Natural killer cell (primary cell): Measurements from ENCODE around the gene TIMM44. TPM values are rescaled to one million over a fixed set of nuclear protein-coding genes. Genes with fewer than 3 reads are reported as not detected.

Experiments
- ATAC-seq, 3 donors: fragments of 150-1000 bp in 2 of 3; fragments of 200-7000 bp in 1 of 3; cut with Tn5 transposase; 1 replicate in 1 of 3; 2 replicates in 2 of 3; pipeline ENCODE4 v1.10.0; 2021; ENCODE audit warnings: mild to moderate bottlenecking in 2 of 3, moderate library complexity in 2 of 3
- DNase-seq, 2 donors: peaks; one replicate each; pipeline versions ENCODE4 v3.0.0 to v3.0.0-alpha.2; 2013 to 2021; ENCODE audit warnings: mixed read lengths in 1 of 2
- H3K27ac ChIP-seq: one replicate; pipeline ENCODE4 v1.5.1; 2013; ENCODE audit warnings: mild to moderate bottlenecking, low read length
- H3K27me3 ChIP-seq: one replicate; pipeline ENCODE4 v1.6.1; 2013; ENCODE audit warnings: low read length; ENCODE audit not compliant: control insufficient read depth, insufficient read depth
- H3K36me3 ChIP-seq: one replicate; pipeline ENCODE4 v1.6.1; 2013; ENCODE audit warnings: low read length; ENCODE audit not compliant: control insufficient read depth, insufficient read depth
- H3K4me1 ChIP-seq: one replicate; pipeline ENCODE4 v1.6.1; 2013; ENCODE audit warnings: low read length; ENCODE audit not compliant: control insufficient read depth, insufficient read depth
- H3K4me3 ChIP-seq: one replicate; pipeline ENCODE4 v1.5.1; 2013; ENCODE audit warnings: low read length
- H3K9me3 ChIP-seq: one replicate; pipeline ENCODE4 v1.6.1; 2013; ENCODE audit warnings: low read length; ENCODE audit not compliant: control insufficient read depth, insufficient read depth
- H3K27ac Mint-ChIP-seq, 2 donors: one replicate each; pipeline ENCODE4 v1.8.0; 2022; ENCODE audit warnings: mild to moderate bottlenecking in 2 of 2, mixed read lengths in 2 of 2, moderate library complexity in 1 of 2
- H3K27me3 Mint-ChIP-seq, 2 donors: one replicate each; pipeline ENCODE4 v1.8.0; 2022; ENCODE audit warnings: low read depth in 2 of 2, mixed read lengths in 2 of 2
- H3K36me3 Mint-ChIP-seq: one replicate; pipeline ENCODE4 v1.8.0; 2022; ENCODE audit warnings: mixed read lengths
- H3K4me1 Mint-ChIP-seq, 2 donors: one replicate each; pipeline ENCODE4 v1.8.0; 2022; ENCODE audit warnings: mixed read lengths in 2 of 2
- H3K4me3 Mint-ChIP-seq: one replicate; pipeline ENCODE4 v1.8.0; 2022; ENCODE audit warnings: mild to moderate bottlenecking, moderate library complexity, mixed read lengths
- H3K9me3 Mint-ChIP-seq, 2 donors: one replicate each; pipeline ENCODE4 v1.8.0; 2022; ENCODE audit warnings: mixed read lengths in 2 of 2
- WGBS: methylation state at CpG from one replicate; pipeline ENCODE4 v1.1.7; 2013; ENCODE audit warnings: missing lambda C conversion rate; ENCODE audit not compliant: insufficient coverage; 5-methylcytosine and 5-hydroxymethylcytosine counted together
- intact Hi-C: fragments of 100-400 bp; cut with micrococcal nuclease; formaldehyde crosslinking; loops from one replicate; pipeline ENCODE4 v1.14.2; 2022
- total RNA-seq, 4 donors: library from RNA; stranded (reverse); fragments of 120-200 nt in 1 of 4; gene quantifications; one replicate each; pipeline versions ENCODE4 v1.2.3 to v1.2.4, GENCODE V29; 2013 to 2022
- TF ChIP-seq, protein P1 (sequence below): fragments of 200-600 bp; IDR thresholded peaks from one replicate; pipeline ENCODE4 v1.8.0; 2022; ENCODE audit warnings: antibody characterized with exemption

TIMM44 gene
- total RNA-seq, 3 donors from 2014 or later (not counting 1 experiment from before 2014, with no cell fraction given): 83.3 to 116 (median 89.4) TPM

- intact Hi-C loops: no loop called here
- no peak for DNase-seq
Observed at GRCh38 chr19:7888826-7889217, 54.6 kb downstream of the TIMM44 start.

GRCh38 chr19:7888145-7888825 lies 55.2 kb downstream of the TIMM44 start, which contains the start of gene LRRC8E:
TSS of gene LRRC8E (plus strand) at chr19:7888510. CDS start at chr19:7895604, 7,094 bp downstream.
- Mint-ChIP-seq H3K9me3 (no peaks in the 10 kb centered on the region), H3K4me3 (no peak within 1 kb of the TSS), H3K27ac (no peak within 1 kb of the TSS), H3K36me3 (no peaks in the 10 kb centered on the region), H3K27me3 (peaks cover 0 to 10% of the 10 kb centered on the region in 2 donors), H3K4me1 (no peaks in the 10 kb centered on the region)
- Histone ChIP-seq H3K4me3 (no peak within 1 kb of the TSS), H3K4me1 (no peaks in the 10 kb centered on the region), H3K9me3 (no peaks in the 10 kb centered on the region), H3K36me3 (no peaks in the 10 kb centered on the region), H3K27me3 (peaks cover 15% of the 10 kb centered on the region), H3K27ac (no peak within 1 kb of the TSS)
- peak in 2 of 3 donors; percentile 57 to 76 for ATAC-seq
- WGBS: 12% methylated on average over 53 of the region's 53 CpGs
- intact Hi-C loops: no loop called here
- peak in 1 of 2 donors; percentile 37 for DNase-seq
- TF ChIP-seq, protein P1, sequence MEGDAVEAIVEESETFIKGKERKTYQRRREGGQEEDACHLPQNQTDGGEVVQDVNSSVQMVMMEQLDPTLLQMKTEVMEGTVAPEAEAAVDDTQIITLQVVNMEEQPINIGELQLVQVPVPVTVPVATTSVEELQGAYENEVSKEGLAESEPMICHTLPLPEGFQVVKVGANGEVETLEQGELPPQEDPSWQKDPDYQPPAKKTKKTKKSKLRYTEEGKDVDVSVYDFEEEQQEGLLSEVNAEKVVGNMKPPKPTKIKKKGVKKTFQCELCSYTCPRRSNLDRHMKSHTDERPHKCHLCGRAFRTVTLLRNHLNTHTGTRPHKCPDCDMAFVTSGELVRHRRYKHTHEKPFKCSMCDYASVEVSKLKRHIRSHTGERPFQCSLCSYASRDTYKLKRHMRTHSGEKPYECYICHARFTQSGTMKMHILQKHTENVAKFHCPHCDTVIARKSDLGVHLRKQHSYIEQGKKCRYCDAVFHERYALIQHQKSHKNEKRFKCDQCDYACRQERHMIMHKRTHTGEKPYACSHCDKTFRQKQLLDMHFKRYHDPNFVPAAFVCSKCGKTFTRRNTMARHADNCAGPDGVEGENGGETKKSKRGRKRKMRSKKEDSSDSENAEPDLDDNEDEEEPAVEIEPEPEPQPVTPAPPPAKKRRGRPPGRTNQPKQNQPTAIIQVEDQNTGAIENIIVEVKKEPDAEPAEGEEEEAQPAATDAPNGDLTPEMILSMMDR: no peak

More at GRCh38 chr19:7888826-7889217, 54.6 kb downstream of the TIMM44 start:
- TF ChIP-seq, protein P1: no peak
- Mint-ChIP-seq H3K36me3 (no peaks in the 10 kb centered on the region), H3K9me3 (no peaks in the 10 kb centered on the region), H3K27me3 (peaks cover 0 to 10% of the 10 kb centered on the region in 2 donors), H3K4me1 (no peaks in the 10 kb centered on the region), H3K4me3 (no peak overlapping the region), H3K27ac (no peak overlapping the region)
- H3K36me3 ChIP-seq: no peaks in the 10 kb centered on the region
- H3K27ac ChIP-seq: no peak overlapping the region
- 82% methylated on average over 8 of the region's 8 CpGs for WGBS
- H3K9me3 ChIP-seq: no peaks in the 10 kb centered on the region
- H3K27me3 ChIP-seq: peaks cover 15% of the 10 kb centered on the region
- no peak overlapping the region for H3K4me3 ChIP-seq
- no peaks in the 10 kb centered on the region for H3K4me1 ChIP-seq
- ATAC-seq: no peak

GRCh38 chr19:7887408-7888144 lies 55.9 kb downstream of the TIMM44 start:
- no peak overlapping the region for H3K27ac Mint-ChIP-seq
- H3K9me3 Mint-ChIP-seq: no peaks in the 10 kb centered on the region
- Histone ChIP-seq H3K4me3 (no peak overlapping the region), H3K9me3 (no peaks in the 10 kb centered on the region), H3K36me3 (no peaks in the 10 kb centered on the region), H3K27ac (no peak overlapping the region), H3K27me3 (peaks cover 15% of the 10 kb centered on the region), H3K4me1 (no peaks in the 10 kb centered on the region)
- WGBS: 70% methylated on average over 14 of the region's 16 CpGs
- no peaks in the 10 kb centered on the region for H3K36me3 Mint-ChIP-seq
- DNase-seq: no peak
- peaks cover 0 to 10% of the 10 kb centered on the region in 2 donors for H3K27me3 Mint-ChIP-seq
- H3K4me3 Mint-ChIP-seq: no peak overlapping the region
- no peaks in the 10 kb centered on the region for H3K4me1 Mint-ChIP-seq
- ATAC-seq: no peak
- TF ChIP-seq, protein P1: no peak
- intact Hi-C loops: no loop called here
